Measurements from ENCODE around the gene PDE10A.

DNA sequence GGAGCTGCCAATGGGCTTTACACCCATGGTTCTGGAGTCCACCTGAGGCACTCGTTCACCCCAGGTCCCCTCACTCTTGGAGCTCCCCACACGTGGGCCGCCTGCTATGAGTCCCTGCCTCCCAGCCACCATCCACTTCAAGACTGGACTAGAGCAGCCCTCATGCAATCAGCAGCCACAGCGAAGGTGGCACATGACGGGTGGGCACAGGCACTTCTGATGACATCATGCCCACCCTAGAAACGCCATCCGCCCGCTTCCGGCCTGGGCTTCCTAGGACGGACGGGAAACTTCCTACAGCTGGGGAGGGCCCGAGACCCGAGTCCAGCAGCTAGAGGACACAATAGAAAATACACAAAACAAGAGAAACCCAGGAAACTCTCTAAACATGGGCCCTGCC lies 85.5 kb downstream of the PDE10A start:
- no peak for TF ChIP-seq CTCF (IDR thresholded peaks at IDR 0.05)
- no peak for TF ChIP-seq POLR2A (IDR thresholded peaks at IDR 0.05)
- TF ChIP-seq POLR2AphosphoS5 (IDR thresholded peaks at IDR 0.05) = no peak
- TF ChIP-seq EP300 (IDR thresholded peaks at IDR 0.05) = no peak
